ENCODE results near the gene SLC11A2. TPM values are rescaled to one million over a fixed set of nuclear protein-coding genes. Genes with fewer than 3 reads are reported as not detected.

Gene SLC11A2
- total and polyA plus RNA-seq, 9 of the 15 experiments (the other 6 are each of a cell fraction or from before 2014, with no cell fraction given): 21.1 to 54.0 (median 32.9) TPM

DNA sequence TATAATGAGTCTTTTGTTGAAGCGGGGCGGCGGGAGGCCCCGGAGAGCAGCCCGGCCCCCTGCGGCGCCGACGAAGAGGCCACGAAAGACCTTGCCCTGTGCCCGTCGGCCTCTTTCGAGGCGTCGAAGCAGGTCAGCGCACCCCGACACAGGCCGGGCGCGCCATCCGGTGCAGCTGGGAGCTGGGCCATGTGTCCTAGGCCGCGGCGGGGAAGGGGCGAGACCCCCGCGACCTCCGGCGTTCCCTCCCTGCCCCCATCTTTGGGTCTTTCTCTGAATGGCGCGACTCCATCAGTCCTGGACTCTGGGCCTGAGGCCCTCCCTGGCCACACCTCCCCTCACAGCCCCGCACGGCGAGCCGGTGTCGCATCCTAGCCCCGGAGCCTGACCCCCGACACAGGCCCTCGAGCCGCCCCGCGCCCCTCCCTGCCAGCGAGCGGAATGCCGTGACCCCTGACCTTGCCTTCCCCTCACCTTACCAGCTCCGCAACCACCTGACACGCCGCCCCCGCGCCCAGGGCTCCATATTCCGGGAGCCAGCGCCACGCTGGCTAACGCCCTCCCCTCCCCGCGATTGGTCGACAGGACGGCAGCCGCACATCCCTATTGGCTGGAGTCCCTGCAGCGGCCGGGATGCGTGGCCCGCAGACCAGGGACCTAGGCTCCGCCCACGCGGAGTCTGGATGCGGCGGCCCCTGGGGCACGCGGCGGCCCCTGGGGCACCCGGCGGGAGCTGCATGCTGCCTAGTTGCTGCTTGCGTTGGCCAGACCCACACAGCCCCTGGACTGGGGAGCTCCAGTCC, at the start of gene SLC11A2 (continued):
- TF ChIP-seq, protein P1, sequence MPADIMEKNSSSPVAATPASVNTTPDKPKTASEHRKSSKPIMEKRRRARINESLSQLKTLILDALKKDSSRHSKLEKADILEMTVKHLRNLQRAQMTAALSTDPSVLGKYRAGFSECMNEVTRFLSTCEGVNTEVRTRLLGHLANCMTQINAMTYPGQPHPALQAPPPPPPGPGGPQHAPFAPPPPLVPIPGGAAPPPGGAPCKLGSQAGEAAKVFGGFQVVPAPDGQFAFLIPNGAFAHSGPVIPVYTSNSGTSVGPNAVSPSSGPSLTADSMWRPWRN (IDR thresholded peaks at IDR 0.05; ENCODE audit: low read depth): no peak
- TF ChIP-seq, protein P2, sequence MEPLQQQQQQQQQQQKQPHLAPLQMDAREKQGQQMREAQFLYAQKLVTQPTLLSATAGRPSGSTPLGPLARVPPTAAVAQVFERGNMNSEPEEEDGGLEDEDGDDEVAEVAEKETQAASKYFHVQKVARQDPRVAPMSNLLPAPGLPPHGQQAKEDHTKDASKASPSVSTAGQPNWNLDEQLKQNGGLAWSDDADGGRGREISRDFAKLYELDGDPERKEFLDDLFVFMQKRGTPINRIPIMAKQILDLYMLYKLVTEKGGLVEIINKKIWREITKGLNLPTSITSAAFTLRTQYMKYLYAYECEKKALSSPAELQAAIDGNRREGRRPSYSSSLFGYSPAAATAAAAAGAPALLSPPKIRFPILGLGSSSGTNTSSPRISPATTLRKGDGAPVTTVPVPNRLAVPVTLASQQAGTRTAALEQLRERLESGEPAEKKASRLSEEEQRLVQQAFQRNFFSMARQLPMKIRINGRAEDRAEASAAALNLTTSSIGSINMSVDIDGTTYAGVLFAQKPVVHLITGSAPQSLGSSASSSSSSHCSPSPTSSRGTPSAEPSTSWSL (CRISPR knock-in tag; IDR thresholded peaks at IDR 0.05; ENCODE audit: borderline replicate concordance): no peak
- TF ChIP-seq FOS (IDR thresholded peaks at IDR 0.05; ENCODE audit: extremely low read depth, insufficient read length) (peak; percentile 92), ZNF263 (CRISPR knock-in tag; IDR thresholded peaks at IDR 0.05; ENCODE audit: borderline replicate concordance) (peak; percentile 65; the same call in 1 of the 2 replicates), ZNF695 (CRISPR knock-in tag; IDR thresholded peaks at IDR 0.05) (no peak), BDP1 (IDR thresholded peaks at IDR 0.05; ENCODE audit: insufficient read depth, insufficient read length) (no peak), SETDB1 (IDR thresholded peaks at IDR 0.05; ENCODE audit: low read length) (no peak), TBP (optimal IDR thresholded peaks at IDR 0.05; ENCODE audit: low read depth, low read length) (peak; percentile 74), ZNF408 (CRISPR knock-in tag; IDR thresholded peaks at IDR 0.05; ENCODE audit: low read depth) (no peak), BACH1 (tag; IDR thresholded peaks at IDR 0.05) (no peak), ZNF830 (CRISPR knock-in tag; IDR thresholded peaks at IDR 0.05) (no peak), ARHGAP35 (IDR thresholded peaks at IDR 0.05; ENCODE audit: partially characterized antibody) (no peak), MTA1 (IDR thresholded peaks at IDR 0.05; ENCODE audit: borderline replicate concordance) (no peak), TRIM24 (IDR thresholded peaks at IDR 0.05) (peak in 1 of 2 experiments; percentile 13; a peak in 1 of 4 replicates), ETV6 (IDR thresholded peaks at IDR 0.05; ENCODE audit: borderline replicate concordance in 1 of 2, low read depth in 2 of 2, low read length in 1 of 2) (no peak), ETV6 (CRISPR knock-in tag; IDR thresholded peaks at IDR 0.05; ENCODE audit: borderline replicate concordance) (no peak), FOXK2 (conservative IDR thresholded peaks at IDR 0.05 in 1 of 2, IDR thresholded peaks at IDR 0.05 in 1 of 2; ENCODE audit: low read depth in 2 of 2) (peak in 1 of 2 experiments; percentile 27; a peak in 1 of 4 replicates), ZNF699 (CRISPR knock-in tag; IDR thresholded peaks at IDR 0.05; ENCODE audit: insufficient replicate concordance) (no peak)
- TF ChIP-seq, protein P3, sequence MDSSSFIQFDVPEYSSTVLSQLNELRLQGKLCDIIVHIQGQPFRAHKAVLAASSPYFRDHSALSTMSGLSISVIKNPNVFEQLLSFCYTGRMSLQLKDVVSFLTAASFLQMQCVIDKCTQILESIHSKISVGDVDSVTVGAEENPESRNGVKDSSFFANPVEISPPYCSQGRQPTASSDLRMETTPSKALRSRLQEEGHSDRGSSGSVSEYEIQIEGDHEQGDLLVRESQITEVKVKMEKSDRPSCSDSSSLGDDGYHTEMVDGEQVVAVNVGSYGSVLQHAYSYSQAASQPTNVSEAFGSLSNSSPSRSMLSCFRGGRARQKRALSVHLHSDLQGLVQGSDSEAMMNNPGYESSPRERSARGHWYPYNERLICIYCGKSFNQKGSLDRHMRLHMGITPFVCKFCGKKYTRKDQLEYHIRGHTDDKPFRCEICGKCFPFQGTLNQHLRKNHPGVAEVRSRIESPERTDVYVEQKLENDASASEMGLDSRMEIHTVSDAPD (CRISPR knock-in tag; IDR thresholded peaks at IDR 0.05): no peak
- TF ChIP-seq, protein P4, sequence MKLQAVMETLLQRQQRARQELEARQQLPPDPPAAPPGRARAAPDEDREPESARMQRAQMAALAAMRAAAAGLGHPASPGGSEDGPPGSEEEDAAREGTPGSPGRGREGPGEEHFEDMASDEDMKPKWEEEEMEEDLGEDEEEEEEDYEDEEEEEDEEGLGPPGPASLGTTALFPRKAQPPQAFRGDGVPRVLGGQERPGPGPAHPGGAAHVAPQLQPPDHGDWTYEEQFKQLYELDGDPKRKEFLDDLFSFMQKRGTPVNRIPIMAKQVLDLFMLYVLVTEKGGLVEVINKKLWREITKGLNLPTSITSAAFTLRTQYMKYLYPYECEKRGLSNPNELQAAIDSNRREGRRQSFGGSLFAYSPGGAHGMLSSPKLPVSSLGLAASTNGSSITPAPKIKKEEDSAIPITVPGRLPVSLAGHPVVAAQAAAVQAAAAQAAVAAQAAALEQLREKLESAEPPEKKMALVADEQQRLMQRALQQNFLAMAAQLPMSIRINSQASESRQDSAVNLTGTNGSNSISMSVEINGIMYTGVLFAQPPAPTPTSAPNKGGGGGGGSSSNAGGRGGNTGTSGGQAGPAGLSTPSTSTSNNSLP (IDR thresholded peaks at IDR 0.05; ENCODE audit: borderline replicate concordance, low read depth, low read length): no peak
- TF ChIP-seq, protein P5, sequence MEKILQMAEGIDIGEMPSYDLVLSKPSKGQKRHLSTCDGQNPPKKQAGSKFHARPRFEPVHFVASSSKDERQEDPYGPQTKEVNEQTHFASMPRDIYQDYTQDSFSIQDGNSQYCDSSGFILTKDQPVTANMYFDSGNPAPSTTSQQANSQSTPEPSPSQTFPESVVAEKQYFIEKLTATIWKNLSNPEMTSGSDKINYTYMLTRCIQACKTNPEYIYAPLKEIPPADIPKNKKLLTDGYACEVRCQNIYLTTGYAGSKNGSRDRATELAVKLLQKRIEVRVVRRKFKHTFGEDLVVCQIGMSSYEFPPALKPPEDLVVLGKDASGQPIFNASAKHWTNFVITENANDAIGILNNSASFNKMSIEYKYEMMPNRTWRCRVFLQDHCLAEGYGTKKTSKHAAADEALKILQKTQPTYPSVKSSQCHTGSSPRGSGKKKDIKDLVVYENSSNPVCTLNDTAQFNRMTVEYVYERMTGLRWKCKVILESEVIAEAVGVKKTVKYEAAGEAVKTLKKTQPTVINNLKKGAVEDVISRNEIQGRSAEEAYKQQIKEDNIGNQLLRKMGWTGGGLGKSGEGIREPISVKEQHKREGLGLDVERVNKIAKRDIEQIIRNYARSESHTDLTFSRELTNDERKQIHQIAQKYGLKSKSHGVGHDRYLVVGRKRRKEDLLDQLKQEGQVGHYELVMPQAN (IDR thresholded peaks at IDR 0.05; ENCODE audit: borderline replicate concordance): peak; percentile 67; the same call in 1 of the 2 replicates
